Glutamatergic neuron (in vitro differentiated cells): ENCODE measurements around the gene RO60. TPM values are rescaled to one million over a fixed set of nuclear protein-coding genes. Genes with fewer than 3 reads are reported as not detected.

Experiments
- DNase-seq: peaks from one replicate; pipeline ENCODE4 v3.0.0; 2022
- H3K27ac Mint-ChIP-seq: one replicate; pipeline ENCODE4 v1.8.0; 2020; ENCODE audit warnings: mild to moderate bottlenecking, mixed read lengths, inconsistent platforms; ENCODE audit not compliant: unreplicated experiment
- H3K27me3 Mint-ChIP-seq: one replicate; pipeline ENCODE4 v1.8.0; 2020; ENCODE audit warnings: mild to moderate bottlenecking, moderate library complexity, mixed read lengths, inconsistent platforms; ENCODE audit not compliant: unreplicated experiment
- H3K36me3 Mint-ChIP-seq: one replicate; pipeline ENCODE4 v1.8.0; 2020; ENCODE audit warnings: mild to moderate bottlenecking, mixed read lengths, inconsistent platforms; ENCODE audit not compliant: unreplicated experiment
- H3K4me1 Mint-ChIP-seq: one replicate; pipeline ENCODE4 v1.8.0; 2020; ENCODE audit warnings: mild to moderate bottlenecking, low read depth, mixed read lengths, inconsistent platforms; ENCODE audit not compliant: unreplicated experiment
- H3K4me3 Mint-ChIP-seq: one replicate; pipeline ENCODE4 v1.8.0; 2020; ENCODE audit warnings: mild to moderate bottlenecking, mixed read lengths, inconsistent platforms; ENCODE audit not compliant: unreplicated experiment
- H3K9me3 Mint-ChIP-seq: one replicate; pipeline ENCODE4 v1.8.0; 2020; ENCODE audit warnings: mild to moderate bottlenecking, moderate library complexity, mixed read lengths, inconsistent platforms; ENCODE audit not compliant: unreplicated experiment
- total RNA-seq: library from RNA; stranded (reverse); fragmentation: NEBNext Ultra II Directional; extraction: Animal tissue kit (Norgen Biotek cat#: 25700); gene quantifications from one replicate; pipeline ENCODE4 v1.2.1, GENCODE V29; 2021; ENCODE audit not compliant: unreplicated experiment
- TF ChIP-seq, protein P1 (sequence below): fragments of 200-600 bp; sonication (generic); IDR thresholded peaks from one replicate; pipeline ENCODE4 v1.5.0; 2021; ENCODE audit not compliant: partially characterized antibody, unreplicated experiment

Gene RO60
- total RNA-seq, 1 donor from 2014 or later: 117 TPM

DNA sequence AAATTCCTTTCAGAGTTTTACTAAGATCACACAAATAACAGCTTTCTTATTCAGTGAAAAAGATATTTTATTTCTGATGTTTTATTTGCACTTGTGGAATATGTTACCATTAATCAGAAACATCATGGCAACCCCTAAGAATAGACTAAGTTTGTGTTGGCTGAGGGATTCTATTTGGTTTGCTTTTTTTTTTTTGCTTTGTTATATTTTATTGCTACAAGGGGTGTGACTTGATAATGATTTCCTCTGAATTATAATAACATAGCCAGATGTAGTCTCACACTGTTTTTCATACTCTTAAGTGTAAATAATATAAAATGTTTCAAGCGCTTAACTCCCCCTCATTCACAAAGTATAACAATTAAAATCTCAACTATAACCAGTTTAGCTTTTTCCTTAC, 25.9 kb downstream of the RO60 start:
- no peak overlapping the region for H3K27ac Mint-ChIP-seq
- DNase-seq: no peak
- H3K36me3 Mint-ChIP-seq: no peaks in the 10 kb centered on the region
- no peaks in the 10 kb centered on the region for H3K27me3 Mint-ChIP-seq
- H3K9me3 Mint-ChIP-seq: no peaks in the 10 kb centered on the region
- H3K4me1 Mint-ChIP-seq: no peaks in the 10 kb centered on the region
- TF ChIP-seq, protein P1, sequence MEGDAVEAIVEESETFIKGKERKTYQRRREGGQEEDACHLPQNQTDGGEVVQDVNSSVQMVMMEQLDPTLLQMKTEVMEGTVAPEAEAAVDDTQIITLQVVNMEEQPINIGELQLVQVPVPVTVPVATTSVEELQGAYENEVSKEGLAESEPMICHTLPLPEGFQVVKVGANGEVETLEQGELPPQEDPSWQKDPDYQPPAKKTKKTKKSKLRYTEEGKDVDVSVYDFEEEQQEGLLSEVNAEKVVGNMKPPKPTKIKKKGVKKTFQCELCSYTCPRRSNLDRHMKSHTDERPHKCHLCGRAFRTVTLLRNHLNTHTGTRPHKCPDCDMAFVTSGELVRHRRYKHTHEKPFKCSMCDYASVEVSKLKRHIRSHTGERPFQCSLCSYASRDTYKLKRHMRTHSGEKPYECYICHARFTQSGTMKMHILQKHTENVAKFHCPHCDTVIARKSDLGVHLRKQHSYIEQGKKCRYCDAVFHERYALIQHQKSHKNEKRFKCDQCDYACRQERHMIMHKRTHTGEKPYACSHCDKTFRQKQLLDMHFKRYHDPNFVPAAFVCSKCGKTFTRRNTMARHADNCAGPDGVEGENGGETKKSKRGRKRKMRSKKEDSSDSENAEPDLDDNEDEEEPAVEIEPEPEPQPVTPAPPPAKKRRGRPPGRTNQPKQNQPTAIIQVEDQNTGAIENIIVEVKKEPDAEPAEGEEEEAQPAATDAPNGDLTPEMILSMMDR: no peak
- H3K4me3 Mint-ChIP-seq: no peak overlapping the region

DNA sequence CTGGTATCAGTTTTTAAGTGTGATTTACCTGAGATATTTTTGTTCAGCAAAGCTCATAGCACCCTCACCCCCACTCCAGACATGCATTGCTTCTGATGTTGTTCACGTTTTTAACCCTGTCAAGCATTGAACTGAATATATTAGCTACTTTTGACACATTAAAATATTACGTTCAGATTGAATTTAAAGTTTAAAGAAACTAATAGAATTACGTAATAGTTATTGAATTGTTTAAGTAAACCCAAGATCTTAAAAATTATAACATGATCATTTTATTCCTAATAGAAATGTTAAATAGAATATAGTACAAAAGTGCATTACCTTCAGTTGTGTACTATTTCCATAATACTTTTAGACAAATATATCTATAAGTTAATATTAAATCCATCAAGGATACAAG, 26.9 kb downstream of the RO60 start:
- Mint-ChIP-seq H3K27me3 (no peaks in the 10 kb centered on the region), H3K36me3 (no peaks in the 10 kb centered on the region)
- TF ChIP-seq, protein P1: no peak

DNA sequence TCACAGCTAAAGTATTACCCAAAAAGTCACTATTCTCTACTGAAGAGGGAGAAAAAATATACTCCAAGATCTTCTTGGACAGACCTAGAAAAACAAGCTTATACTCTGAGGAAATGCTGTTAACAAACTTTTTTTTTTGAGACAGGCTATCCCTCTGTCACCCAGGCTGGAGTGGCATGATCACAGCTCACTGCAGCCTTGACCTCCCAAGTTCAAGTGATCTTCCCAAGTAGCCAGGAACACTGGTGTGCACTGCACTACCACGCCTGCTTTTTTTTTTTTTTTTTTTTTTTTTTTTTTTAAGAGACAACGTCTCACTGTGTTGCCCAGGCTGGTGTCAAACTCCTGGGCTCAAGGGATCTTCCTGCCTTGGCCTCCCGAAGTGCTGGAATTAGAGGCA, 28.5 kb downstream of the RO60 start:
- H3K9me3 Mint-ChIP-seq: no peaks in the 10 kb centered on the region
- no peaks in the 10 kb centered on the region for H3K36me3 Mint-ChIP-seq
- H3K4me3 Mint-ChIP-seq: no peak overlapping the region
- no peaks in the 10 kb centered on the region for H3K27me3 Mint-ChIP-seq
- no peak overlapping the region for H3K27ac Mint-ChIP-seq
- TF ChIP-seq, protein P1: no peak
- H3K4me1 Mint-ChIP-seq: no peaks in the 10 kb centered on the region
- DNase-seq: no peak

More for the DNA sequence above, 26.9 kb downstream of the RO60 start:
- Mint-ChIP-seq H3K4me3 (no peak overlapping the region), H3K4me1 (no peaks in the 10 kb centered on the region), H3K27ac (no peak overlapping the region), H3K9me3 (no peaks in the 10 kb centered on the region)
- no peak for DNase-seq

DNA sequence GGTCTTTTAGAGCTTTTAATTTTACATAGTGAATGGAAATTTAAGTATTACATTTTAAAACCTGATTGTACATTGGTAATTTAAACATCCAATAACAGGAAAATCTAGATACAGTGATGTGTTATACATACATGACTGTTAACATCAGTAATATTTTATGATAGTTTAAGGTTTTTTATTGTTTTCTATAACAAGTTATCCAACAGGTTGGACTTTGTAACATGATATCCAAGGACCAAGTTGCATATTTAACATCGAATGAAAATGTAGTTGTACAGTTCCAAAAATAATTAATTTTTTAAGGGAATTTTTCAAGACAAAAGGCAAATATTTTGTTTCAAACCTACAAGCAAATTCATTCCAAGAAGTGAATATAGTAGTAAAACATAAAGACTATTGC, 31.5 kb downstream of the RO60 start:
- no peaks in the 10 kb centered on the region for H3K27me3 Mint-ChIP-seq
- TF ChIP-seq, protein P1: no peak
- no peaks in the 10 kb centered on the region for H3K9me3 Mint-ChIP-seq
- H3K4me1 Mint-ChIP-seq: no peaks in the 10 kb centered on the region
- H3K27ac Mint-ChIP-seq: no peak overlapping the region
- no peaks in the 10 kb centered on the region for H3K36me3 Mint-ChIP-seq
- H3K4me3 Mint-ChIP-seq: no peak overlapping the region
- no peak for DNase-seq

DNA sequence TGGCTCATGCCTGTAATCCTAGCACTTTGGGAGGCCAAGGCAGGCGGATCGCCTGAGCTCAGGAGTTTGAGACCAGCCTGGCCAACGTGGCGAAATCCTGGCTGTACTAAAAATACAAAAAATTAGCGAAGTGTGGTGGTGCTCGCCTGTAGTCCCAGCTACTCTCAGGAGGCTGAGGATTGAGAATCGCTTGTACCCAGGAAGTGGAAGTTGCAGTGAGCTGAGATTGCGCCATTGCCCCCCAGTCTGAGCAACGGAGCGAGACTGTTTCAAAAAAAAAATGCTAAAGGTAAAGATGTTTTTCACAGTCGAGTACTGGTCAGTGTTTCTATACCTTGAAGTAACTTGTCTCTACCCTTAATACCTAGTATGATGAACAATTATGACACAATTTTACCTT, 34.7 kb downstream of the RO60 start:
- no peaks in the 10 kb centered on the region for H3K36me3 Mint-ChIP-seq
- TF ChIP-seq, protein P1: no peak
- H3K27me3 Mint-ChIP-seq: no peaks in the 10 kb centered on the region
- no peak overlapping the region for H3K27ac Mint-ChIP-seq
- no peak overlapping the region for H3K4me3 Mint-ChIP-seq
- DNase-seq: no peak
- H3K4me1 Mint-ChIP-seq: no peaks in the 10 kb centered on the region
- no peaks in the 10 kb centered on the region for H3K9me3 Mint-ChIP-seq
